ENCODE data around the gene LRRC19. TPM values are rescaled to one million over a fixed set of nuclear protein-coding genes. Genes with fewer than 3 reads are reported as not detected.

LRRC19 gene
- total RNA-seq, 2 experiments from 2014 or later = not detected

DNA sequence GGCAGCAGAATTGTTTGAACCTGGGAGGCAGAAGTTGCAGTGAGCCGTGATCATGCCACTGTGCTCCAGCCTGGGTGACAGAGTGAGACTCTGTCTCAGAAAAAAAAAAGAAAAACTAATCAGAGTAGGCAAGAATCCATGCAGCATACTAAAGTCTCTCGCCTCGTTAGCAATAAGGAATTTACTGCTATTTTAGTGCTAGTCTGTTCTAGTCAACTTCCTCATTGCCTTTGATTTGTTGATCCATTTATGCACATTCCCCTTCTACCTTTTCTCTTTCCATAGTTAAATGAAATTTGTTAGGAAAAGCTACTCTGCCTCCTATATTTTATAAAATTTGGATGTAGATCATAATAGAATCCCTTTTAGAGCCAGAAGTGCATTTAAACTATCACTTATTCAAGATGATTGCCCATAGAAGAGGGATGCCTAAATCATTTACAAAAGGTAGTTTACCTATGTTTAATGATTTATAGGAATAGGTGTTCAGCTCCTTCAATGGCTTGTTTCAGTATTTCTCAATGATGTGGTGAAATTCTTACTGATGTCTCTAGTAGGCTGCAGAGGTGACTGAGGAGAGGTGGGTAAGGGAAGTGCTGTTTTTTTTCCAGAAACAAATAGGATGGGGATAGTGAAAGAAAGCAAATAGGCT, 1.9 kb downstream of the LRRC19 start:
- H3K9me3 Mint-ChIP-seq = no peaks in the 10 kb centered on the region
- no peaks in the 10 kb centered on the region for H3K27me3 Mint-ChIP-seq
- H3K4me1 Mint-ChIP-seq = no peaks in the 10 kb centered on the region
- ChIA-PET POLR2A (no interaction called here), CTCF (interaction anchor here (0.8 kb wide), 1 partner anchor 15 kb away, joined by 3 read pairs; no protein-coding TSS in a partner anchor)
- no peak overlapping the region for H3K4me3 Mint-ChIP-seq
- H3K36me3 Mint-ChIP-seq (ENCODE audit: low read depth) = no peaks in the 10 kb centered on the region
- no peak for DNase-seq
- no peak overlapping the region for H3K27ac Mint-ChIP-seq

DNA sequence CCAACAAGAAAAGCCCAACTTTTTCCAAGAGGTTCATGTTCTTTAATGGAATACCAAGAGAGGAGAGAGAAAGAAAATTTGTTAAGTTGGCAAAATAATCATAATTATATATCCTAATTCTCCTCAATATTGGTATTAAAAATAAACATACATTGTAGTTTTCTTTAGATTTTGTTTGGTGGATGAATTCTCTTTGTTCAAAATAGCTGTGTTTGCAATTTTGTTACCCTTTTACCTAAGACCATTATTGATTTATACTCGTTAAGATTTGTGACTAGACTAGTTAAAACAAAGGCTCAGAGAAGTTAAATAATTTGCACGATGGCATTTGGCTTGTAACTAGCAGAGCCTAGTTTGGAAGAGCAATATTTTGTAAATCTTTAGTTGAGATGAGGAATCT, 9.7 kb downstream of the LRRC19 start:
- ChIA-PET POLR2A (no interaction called here), CTCF (no interaction called here)
- DNase-seq = no peak
- Mint-ChIP-seq H3K27ac (no peak overlapping the region), H3K4me3 (no peak overlapping the region), H3K9me3 (no peaks in the 10 kb centered on the region), H3K36me3 (ENCODE audit: low read depth) (no peaks in the 10 kb centered on the region), H3K4me1 (no peaks in the 10 kb centered on the region), H3K27me3 (no peaks in the 10 kb centered on the region)

DNA sequence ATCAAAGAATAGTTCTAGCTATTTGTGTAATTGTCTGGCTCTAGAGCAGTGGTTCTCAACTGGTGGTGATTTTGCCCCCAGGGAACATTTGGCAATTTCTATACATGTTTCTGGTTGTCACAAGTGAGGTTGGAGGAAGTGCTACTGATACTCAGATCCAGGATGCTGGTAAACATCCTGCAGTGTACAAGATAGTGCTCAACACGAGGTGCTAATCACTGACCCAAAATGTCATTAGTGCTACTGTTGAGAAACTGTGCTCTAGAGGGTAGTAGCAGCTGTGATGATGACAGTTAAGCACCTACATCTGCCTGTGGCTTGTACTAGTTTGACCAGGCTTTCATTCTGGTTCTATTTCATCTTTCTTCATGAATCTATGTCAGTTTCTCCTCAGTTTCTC, 22.1 kb downstream of the LRRC19 start:
- H3K9me3 Mint-ChIP-seq = no peaks in the 10 kb centered on the region
- ChIA-PET POLR2A (no interaction called here), CTCF (interaction anchor here (0.6 kb wide), 1 partner anchor 64 kb away, joined by 3 read pairs; no protein-coding TSS in a partner anchor)
- no peaks in the 10 kb centered on the region for H3K27me3 Mint-ChIP-seq
- H3K4me1 Mint-ChIP-seq = no peaks in the 10 kb centered on the region
- no peak for DNase-seq
- no peak overlapping the region for H3K27ac Mint-ChIP-seq
- H3K4me3 Mint-ChIP-seq = no peak overlapping the region
- H3K36me3 Mint-ChIP-seq (ENCODE audit: low read depth) = peaks cover 8% of the 10 kb centered on the region

DNA sequence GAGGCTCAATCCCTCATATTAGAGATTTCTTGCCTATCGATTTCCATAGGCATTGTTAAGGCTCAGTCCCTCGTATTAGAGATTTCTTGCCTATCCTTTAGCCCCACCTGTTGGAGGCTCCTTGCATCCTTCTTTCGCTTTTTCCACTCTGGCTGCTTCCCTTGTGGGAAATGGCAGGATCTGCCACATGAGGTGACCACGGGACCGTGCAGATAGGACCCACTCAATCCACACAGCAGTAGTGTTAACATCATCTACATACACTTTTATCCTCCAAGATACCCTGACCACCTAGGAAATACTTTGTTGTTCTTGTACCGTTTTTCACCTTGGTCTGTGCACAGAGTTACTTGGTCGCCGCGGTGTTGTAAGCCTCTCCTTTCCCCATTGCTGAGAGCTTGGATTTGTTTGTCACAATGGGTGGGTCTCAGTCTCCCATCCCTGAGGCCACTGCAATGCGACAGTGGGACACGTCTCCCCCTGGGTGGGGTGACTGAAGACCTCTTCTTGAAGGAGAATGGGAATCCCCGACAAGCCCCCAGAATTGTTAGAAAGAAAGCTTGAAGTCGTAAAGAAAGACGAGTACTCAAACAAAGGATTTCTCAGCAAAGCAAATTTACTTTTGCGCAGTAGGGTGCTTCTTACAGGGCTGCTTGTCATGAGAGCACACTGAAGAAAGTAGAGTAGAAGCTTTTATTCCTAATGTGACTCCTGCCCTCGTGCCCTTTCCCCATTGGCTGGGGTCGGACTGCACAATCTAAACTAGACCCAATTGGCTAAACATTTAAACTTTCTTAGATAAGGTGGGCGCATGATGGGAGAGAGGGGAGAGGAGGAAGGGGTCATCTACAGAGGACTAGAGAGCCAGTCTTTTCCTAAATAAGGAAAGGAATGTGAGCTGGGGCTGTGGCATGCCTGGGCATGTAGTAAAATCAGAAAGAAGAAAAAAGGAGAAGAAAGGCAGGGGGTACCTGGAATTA, 29.5 kb downstream of the LRRC19 start:
- ChIA-PET POLR2A (no interaction called here), CTCF (interaction anchor here (0.9 to 1.3 kb wide), 3 partner anchors 9 to 28 kb away, joined by 3 read pairs; no protein-coding TSS in a partner anchor)
- H3K4me1 Mint-ChIP-seq = no peaks in the 10 kb centered on the region
- no peak overlapping the region for H3K27ac Mint-ChIP-seq
- H3K4me3 Mint-ChIP-seq = no peak overlapping the region
- peak; percentile 18 for DNase-seq
- no peaks in the 10 kb centered on the region for H3K9me3 Mint-ChIP-seq
- H3K36me3 Mint-ChIP-seq (ENCODE audit: low read depth) = no peaks in the 10 kb centered on the region
- no peaks in the 10 kb centered on the region for H3K27me3 Mint-ChIP-seq

DNA sequence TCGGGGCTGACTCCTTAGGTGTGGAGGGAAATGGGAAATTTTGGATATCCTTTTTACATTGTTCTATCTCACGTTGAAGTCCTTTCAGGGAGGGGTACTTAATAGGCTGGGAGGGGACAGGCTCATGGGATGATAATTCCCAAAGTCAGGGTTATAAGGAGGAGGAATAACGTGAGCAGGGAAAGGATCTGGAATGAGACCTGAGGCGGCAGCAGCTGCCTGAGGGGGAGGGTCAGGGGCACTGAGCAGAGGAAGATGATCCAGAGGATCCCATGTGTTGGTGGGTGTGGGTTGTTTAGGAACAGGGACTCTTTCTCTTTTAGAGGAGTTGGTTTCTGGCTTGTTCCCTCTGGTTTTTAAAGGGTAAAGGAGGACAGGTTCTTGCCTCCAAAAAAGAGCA, 30.5 kb downstream of the LRRC19 start:
- H3K9me3 Mint-ChIP-seq = no peaks in the 10 kb centered on the region
- CTCF ChIA-PET = interaction anchor here (1.0 to 1.3 kb wide), 2 partner anchors 23 to 27 kb away, joined by 3 read pairs; no protein-coding TSS in a partner anchor
- H3K27me3 Mint-ChIP-seq = no peaks in the 10 kb centered on the region
- H3K4me1 Mint-ChIP-seq = no peaks in the 10 kb centered on the region
- no peak for DNase-seq
- H3K36me3 Mint-ChIP-seq (ENCODE audit: low read depth) = no peaks in the 10 kb centered on the region
- H3K4me3 Mint-ChIP-seq = no peak overlapping the region
- no peak overlapping the region for H3K27ac Mint-ChIP-seq
- POLR2A ChIA-PET = no interaction called here

DNA sequence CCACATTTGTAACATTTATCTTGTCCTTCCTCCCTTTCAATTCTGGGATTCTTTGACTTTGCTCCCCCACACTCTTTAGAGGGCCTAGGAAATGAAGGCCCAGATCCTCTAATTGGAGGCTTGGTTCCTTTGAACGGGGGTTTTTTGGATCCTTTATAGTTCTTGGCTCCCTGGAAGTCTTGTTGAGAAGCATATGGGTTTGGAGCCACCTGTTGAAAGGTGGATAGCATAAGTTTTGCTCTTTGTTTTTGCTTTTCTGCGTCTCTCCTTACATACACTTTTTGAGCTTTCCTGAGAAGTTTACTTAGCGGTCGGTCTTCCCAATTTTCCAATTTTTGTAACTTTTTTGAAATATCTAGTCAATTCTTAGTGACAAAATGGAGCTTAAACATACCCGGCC, 31.5 kb downstream of the LRRC19 start:
- ChIA-PET CTCF (no interaction called here), POLR2A (no interaction called here)
- Mint-ChIP-seq H3K9me3 (peaks cover 2% of the 10 kb centered on the region), H3K27ac (no peak overlapping the region), H3K4me3 (no peak overlapping the region), H3K4me1 (no peaks in the 10 kb centered on the region), H3K27me3 (no peaks in the 10 kb centered on the region), H3K36me3 (ENCODE audit: low read depth) (no peaks in the 10 kb centered on the region)
- no peak for DNase-seq

DNA sequence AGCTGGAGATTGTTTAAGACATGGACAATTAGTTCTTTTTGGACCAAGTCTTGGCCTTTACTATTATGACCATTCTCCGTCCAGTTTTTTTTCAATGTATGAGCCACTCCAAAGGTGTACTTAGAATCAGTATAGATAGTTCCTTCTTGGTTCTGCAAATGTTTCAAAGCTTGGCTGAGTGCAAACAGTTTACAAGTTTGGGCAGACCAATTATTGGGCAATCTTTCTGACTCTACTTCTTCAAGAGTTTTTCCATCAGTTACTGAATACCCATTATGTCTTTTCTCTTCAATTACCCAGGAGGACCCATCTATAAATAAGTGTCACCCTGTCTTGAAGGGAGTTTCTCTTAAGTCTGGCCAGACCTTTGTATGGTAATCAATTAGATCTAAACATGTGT, 33.8 kb downstream of the LRRC19 start:
- H3K4me3 Mint-ChIP-seq = no peak overlapping the region
- POLR2A ChIA-PET = no interaction called here
- no peaks in the 10 kb centered on the region for H3K27me3 Mint-ChIP-seq
- DNase-seq = no peak
- CTCF ChIA-PET = interaction anchor here (0.6 to 1.3 kb wide), 2 partner anchors 9 to 181 kb away, joined by 4 to 5 read pairs; no protein-coding TSS in a partner anchor
- H3K36me3 Mint-ChIP-seq (ENCODE audit: low read depth) = no peaks in the 10 kb centered on the region
- no peak overlapping the region for H3K27ac Mint-ChIP-seq
- H3K4me1 Mint-ChIP-seq = no peaks in the 10 kb centered on the region
- peaks cover 4% of the 10 kb centered on the region for H3K9me3 Mint-ChIP-seq

DNA sequence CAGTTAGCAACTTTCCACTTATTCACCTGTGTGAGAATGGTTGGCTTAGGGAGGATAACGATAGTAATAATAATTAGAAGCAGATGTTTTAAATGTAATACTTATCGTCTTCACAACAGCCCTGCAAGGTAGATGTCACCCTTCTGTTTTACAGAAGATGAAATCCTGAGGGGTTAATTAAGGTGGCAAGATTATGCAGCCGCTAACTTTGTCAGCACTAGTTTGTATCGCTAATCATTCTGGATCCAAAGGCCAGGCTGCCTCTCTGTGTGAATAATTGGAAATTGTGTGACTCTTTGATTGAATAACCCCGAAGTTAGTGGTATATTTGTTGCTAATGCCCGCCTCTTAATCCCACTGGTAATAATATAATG, 48.6 kb downstream of the LRRC19 start:
- ChIA-PET CTCF (no interaction called here), POLR2A (no interaction called here)
- H3K27me3 Mint-ChIP-seq = no peaks in the 10 kb centered on the region
- H3K36me3 Mint-ChIP-seq (ENCODE audit: low read depth) = peaks cover 3% of the 10 kb centered on the region
- peak overlapping the region; percentile 87 for H3K4me3 Mint-ChIP-seq
- no peaks in the 10 kb centered on the region for H3K9me3 Mint-ChIP-seq
- peaks cover 41% of the 10 kb centered on the region for H3K4me1 Mint-ChIP-seq
- no peak for DNase-seq
- peak overlapping the region; percentile 94 for H3K27ac Mint-ChIP-seq

DNA sequence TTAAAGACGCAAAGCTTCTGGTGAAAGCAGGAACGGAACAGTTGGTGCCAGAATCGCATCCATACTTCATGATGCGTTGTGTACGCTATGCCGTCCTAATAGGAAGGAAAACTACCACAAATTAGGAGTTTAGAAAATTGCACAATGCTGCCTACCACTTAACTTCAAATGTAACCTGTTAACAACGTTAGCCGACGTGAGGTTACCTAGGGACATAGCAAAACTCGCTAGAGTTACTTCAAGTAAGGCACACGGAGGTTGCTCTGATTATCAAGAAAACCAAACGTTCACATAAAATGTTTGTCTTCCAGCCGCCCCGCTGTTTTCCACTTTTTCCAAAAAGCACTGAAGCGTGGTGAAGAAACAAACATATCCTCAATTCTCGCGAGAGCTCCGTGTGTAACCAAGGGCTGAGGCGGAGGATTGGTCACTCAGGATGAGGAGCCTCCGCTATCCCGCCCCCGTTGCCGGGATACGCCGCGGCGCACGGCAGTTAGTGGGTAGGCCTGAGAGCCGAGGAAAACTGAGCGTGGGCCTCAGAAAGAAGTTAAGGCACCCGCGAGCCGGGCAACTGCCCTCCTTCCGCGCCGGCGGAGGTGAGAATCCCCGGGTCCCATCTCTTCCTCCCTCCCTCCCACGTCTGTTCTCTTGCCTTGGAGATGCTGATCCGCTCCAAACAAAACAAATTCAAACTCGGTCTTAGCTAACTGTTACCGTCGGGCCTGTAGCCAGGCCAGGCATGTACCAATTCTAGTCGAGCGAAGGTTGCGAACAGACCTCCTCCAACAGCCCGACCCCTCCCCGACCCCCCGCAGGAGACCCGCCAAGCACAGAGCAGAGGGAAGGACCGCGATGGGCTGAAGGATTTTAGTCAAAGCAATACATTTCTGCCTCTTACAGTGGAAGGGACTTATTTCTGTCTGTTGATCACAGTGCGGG, 49.3 kb downstream of the LRRC19 start, which contains the start of gene IFT74:
Gene IFT74 (plus strand): TSS at position 492 of the 939 bp plus-strand sequence. CDS start 5,556 bp downstream, outside the sequence.
- peak; percentile 97 for DNase-seq
- POLR2A ChIA-PET = interaction anchor here (1.7 kb wide), 1 partner anchor 9 kb away, joined by 9 read pairs; the partner anchor contains the start of gene PLAA
- no peaks in the 10 kb centered on the region for H3K27me3 Mint-ChIP-seq
- H3K9me3 Mint-ChIP-seq = no peaks in the 10 kb centered on the region
- peak within 1 kb of the TSS; percentile 94 for H3K27ac Mint-ChIP-seq
- H3K36me3 Mint-ChIP-seq (ENCODE audit: low read depth) = no peaks in the 10 kb centered on the region
- H3K4me3 Mint-ChIP-seq = peak within 1 kb of the TSS; percentile 87
- H3K4me1 Mint-ChIP-seq = peaks cover 38% of the 10 kb centered on the region
- CTCF ChIA-PET = interaction anchor here (0.6 to 1.4 kb wide), 3 partner anchors 25 to 588 kb away, joined by 3 to 4 read pairs (median 3); no protein-coding TSS in a partner anchor

DNA sequence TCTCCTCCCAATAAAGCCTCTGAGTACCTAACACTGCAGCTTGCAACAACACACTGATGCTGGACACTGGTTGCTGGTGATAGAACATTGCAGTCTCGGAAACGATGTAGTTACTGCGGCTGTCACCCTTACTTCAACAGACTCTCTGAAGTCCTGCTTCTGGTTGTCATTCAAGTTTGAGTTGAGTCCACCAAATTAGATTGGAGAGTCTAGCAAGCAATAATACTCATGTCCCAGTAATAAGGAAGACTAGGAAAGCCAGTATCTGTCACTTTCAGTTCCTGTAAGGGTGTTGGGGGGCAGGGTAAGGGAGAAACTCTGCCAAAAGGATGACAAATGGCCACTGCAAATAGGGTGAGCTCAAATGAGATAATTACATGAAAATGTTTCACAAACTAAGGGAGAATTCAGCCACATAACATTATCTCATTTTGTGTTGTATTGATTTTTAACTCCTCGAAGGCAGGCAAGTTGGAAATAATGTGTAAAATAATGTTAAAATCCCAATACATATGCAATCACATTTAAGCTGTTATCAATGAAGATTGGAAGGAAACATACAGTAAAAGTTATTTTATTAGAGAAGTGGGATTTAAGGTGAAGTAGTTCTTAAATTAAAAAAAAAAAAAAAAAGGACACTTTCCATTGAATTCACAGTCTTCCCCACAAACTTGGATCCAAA, 50.1 kb downstream of the LRRC19 start:
- peaks cover 38% of the 10 kb centered on the region for H3K4me1 Mint-ChIP-seq
- DNase-seq = no peak
- CTCF ChIA-PET = interaction anchor here (0.6 to 1.4 kb wide), 4 partner anchors 26 to 588 kb away, joined by 3 to 4 read pairs (median 3); no protein-coding TSS in a partner anchor

DNA sequence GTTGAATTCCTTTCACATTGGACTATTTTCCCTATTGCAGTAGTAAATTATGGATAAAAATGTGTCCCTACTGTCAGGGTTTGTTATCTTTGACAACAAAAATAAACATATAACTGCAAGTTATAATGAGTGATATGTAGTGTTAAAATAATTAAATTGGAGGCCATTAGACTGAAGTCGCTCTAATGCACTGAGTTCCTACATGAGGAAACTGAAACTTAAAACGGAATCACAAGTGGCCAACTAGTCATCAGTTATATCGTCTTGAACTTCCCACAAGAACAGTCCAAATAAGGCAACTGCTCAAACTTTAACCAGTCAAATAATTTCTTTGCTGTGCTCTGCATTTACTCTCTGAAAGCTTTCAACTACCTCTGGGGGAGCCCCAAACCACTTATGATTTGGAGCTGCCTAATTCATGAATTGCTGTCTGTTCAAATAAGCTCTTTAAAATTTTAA, 51.4 kb downstream of the LRRC19 start:
- CTCF ChIA-PET = interaction anchor here (1.1 kb wide), 1 partner anchor 51 kb away, joined by 3 read pairs; no protein-coding TSS in a partner anchor
- H3K27me3 Mint-ChIP-seq = no peaks in the 10 kb centered on the region
- peaks cover 38% of the 10 kb centered on the region for H3K4me1 Mint-ChIP-seq
- no peaks in the 10 kb centered on the region for H3K9me3 Mint-ChIP-seq
- H3K36me3 Mint-ChIP-seq (ENCODE audit: low read depth) = no peaks in the 10 kb centered on the region
- DNase-seq = no peak
- H3K27ac Mint-ChIP-seq = peak overlapping the region; percentile 79
- no peak overlapping the region for H3K4me3 Mint-ChIP-seq
- POLR2A ChIA-PET = no interaction called here

More for the DNA sequence above, 50.1 kb downstream of the LRRC19 start:
- peak overlapping the region; percentile 87 for H3K4me3 Mint-ChIP-seq
- no peaks in the 10 kb centered on the region for H3K27me3 Mint-ChIP-seq
- POLR2A ChIA-PET = interaction anchor here (1.7 kb wide), 1 partner anchor 8 kb away, joined by 9 read pairs; the partner anchor contains the start of gene PLAA
- H3K9me3 Mint-ChIP-seq = no peaks in the 10 kb centered on the region
- H3K36me3 Mint-ChIP-seq (ENCODE audit: low read depth) = no peaks in the 10 kb centered on the region
- H3K27ac Mint-ChIP-seq = peak overlapping the region; percentile 94
